ENCODE measurements around the gene SNAI1.

Gene SNAI1

GRCh38 chr20:49985617-49986016, 2.8 kb downstream of the SNAI1 start:
- no peak overlapping the region for H2AFZ ChIP-seq (ENCODE audit: low read length)
- H3F3A ChIP-seq (ENCODE audit: insufficient read depth, low read length) = no peaks in the 10 kb centered on the region
- H4K20me1 ChIP-seq (ENCODE audit: insufficient read depth, low read length) = no peaks in the 10 kb centered on the region
- H3K27ac ChIP-seq (ENCODE audit: low read length) = no peak overlapping the region
- no peaks in the 10 kb centered on the region for H3K79me2 ChIP-seq (ENCODE audit: low read length)
- no peak overlapping the region for H3K9ac ChIP-seq (ENCODE audit: low read length)
- peaks cover 3% of the 10 kb centered on the region for H3K4me1 ChIP-seq (ENCODE audit: low read length)
- no peak overlapping the region for H3K4me3 ChIP-seq (ENCODE audit: low read length)
- H3K9me3 ChIP-seq (replicated peaks; ENCODE audit: insufficient read depth, low read length) = no peaks in the 10 kb centered on the region
- no peak overlapping the region for H3K4me2 ChIP-seq (ENCODE audit: low read depth, low read length)
- H3K9me2 ChIP-seq (replicated peaks; ENCODE audit: insufficient read depth, low read length) = no peaks in the 10 kb centered on the region
- no peak for TF ChIP-seq EZH2phosphoT487 (IDR thresholded peaks at IDR 0.05; ENCODE audit: low read length)
- TF ChIP-seq, protein P1, sequence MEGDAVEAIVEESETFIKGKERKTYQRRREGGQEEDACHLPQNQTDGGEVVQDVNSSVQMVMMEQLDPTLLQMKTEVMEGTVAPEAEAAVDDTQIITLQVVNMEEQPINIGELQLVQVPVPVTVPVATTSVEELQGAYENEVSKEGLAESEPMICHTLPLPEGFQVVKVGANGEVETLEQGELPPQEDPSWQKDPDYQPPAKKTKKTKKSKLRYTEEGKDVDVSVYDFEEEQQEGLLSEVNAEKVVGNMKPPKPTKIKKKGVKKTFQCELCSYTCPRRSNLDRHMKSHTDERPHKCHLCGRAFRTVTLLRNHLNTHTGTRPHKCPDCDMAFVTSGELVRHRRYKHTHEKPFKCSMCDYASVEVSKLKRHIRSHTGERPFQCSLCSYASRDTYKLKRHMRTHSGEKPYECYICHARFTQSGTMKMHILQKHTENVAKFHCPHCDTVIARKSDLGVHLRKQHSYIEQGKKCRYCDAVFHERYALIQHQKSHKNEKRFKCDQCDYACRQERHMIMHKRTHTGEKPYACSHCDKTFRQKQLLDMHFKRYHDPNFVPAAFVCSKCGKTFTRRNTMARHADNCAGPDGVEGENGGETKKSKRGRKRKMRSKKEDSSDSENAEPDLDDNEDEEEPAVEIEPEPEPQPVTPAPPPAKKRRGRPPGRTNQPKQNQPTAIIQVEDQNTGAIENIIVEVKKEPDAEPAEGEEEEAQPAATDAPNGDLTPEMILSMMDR (IDR thresholded peaks at IDR 0.05; ENCODE audit: low read length) = no peak
- no peak for TF ChIP-seq EZH2 (optimal IDR thresholded peaks at IDR 0.05; ENCODE audit: low read depth, low read length)
- no peaks in the 10 kb centered on the region for H3K36me3 ChIP-seq (replicated peaks; ENCODE audit: insufficient read depth, low read length)
- no peak for DNase-seq
- H3K27me3 ChIP-seq (replicated peaks; ENCODE audit: insufficient read depth, low read length) = no peaks in the 10 kb centered on the region

- no peaks in the 10 kb centered on the region for H3K9me2 ChIP-seq (replicated peaks; ENCODE audit: insufficient read depth, low read length)
- H3K4me2 ChIP-seq (ENCODE audit: low read depth, low read length) = no peak overlapping the region
- H3K9me3 ChIP-seq (replicated peaks; ENCODE audit: insufficient read depth, low read length) = no peaks in the 10 kb centered on the region
- DNase-seq = no peak
- H3K36me3 ChIP-seq (replicated peaks; ENCODE audit: insufficient read depth, low read length) = no peaks in the 10 kb centered on the region
- no peak overlapping the region for H3K27ac ChIP-seq (ENCODE audit: low read length)
- TF ChIP-seq, protein P1 (IDR thresholded peaks at IDR 0.05; ENCODE audit: low read length) = no peak
- no peak for TF ChIP-seq EZH2phosphoT487 (IDR thresholded peaks at IDR 0.05; ENCODE audit: low read length)
- no peak for TF ChIP-seq EZH2 (optimal IDR thresholded peaks at IDR 0.05; ENCODE audit: low read depth, low read length)
- no peak overlapping the region for H3K9ac ChIP-seq (ENCODE audit: low read length)
- no peaks in the 10 kb centered on the region for H3K79me2 ChIP-seq (ENCODE audit: low read length)
- no peaks in the 10 kb centered on the region for H3K27me3 ChIP-seq (replicated peaks; ENCODE audit: insufficient read depth, low read length)
- H3F3A ChIP-seq (ENCODE audit: insufficient read depth, low read length) = no peaks in the 10 kb centered on the region
- no peaks in the 10 kb centered on the region for H4K20me1 ChIP-seq (ENCODE audit: insufficient read depth, low read length)
- H3K4me1 ChIP-seq (ENCODE audit: low read length) = peaks cover 3% of the 10 kb centered on the region
- no peak overlapping the region for H2AFZ ChIP-seq (ENCODE audit: low read length)
- H3K4me3 ChIP-seq (ENCODE audit: low read length) = no peak overlapping the region
Observed at GRCh38 chr20:49986049-49986448, 3.3 kb downstream of the SNAI1 start.

GRCh38 chr20:49987015-49987867, 4.5 kb downstream of the SNAI1 start:
- Histone ChIP-seq H2AFZ (ENCODE audit: low read length) (no peak overlapping the region), H3K79me2 (ENCODE audit: low read length) (no peaks in the 10 kb centered on the region), H3K36me3 (replicated peaks; ENCODE audit: insufficient read depth, low read length) (no peaks in the 10 kb centered on the region), H3K9me3 (replicated peaks; ENCODE audit: insufficient read depth, low read length) (no peaks in the 10 kb centered on the region), H3K27me3 (replicated peaks; ENCODE audit: insufficient read depth, low read length) (no peaks in the 10 kb centered on the region), H3K4me1 (ENCODE audit: low read length) (peaks cover under 1% of the 10 kb centered on the region), H3K9ac (ENCODE audit: low read length) (no peak overlapping the region), H3K4me2 (ENCODE audit: low read depth, low read length) (no peak overlapping the region), H3K27ac (ENCODE audit: low read length) (no peak overlapping the region), H3K9me2 (replicated peaks; ENCODE audit: insufficient read depth, low read length) (no peaks in the 10 kb centered on the region), H3K4me3 (ENCODE audit: low read length) (no peak overlapping the region), H4K20me1 (ENCODE audit: insufficient read depth, low read length) (no peaks in the 10 kb centered on the region), H3F3A (ENCODE audit: insufficient read depth, low read length) (no peaks in the 10 kb centered on the region)
- no peak for TF ChIP-seq EZH2 (optimal IDR thresholded peaks at IDR 0.05; ENCODE audit: low read depth, low read length)
- TF ChIP-seq, protein P1 (IDR thresholded peaks at IDR 0.05; ENCODE audit: low read length) = no peak
- TF ChIP-seq EZH2phosphoT487 (IDR thresholded peaks at IDR 0.05; ENCODE audit: low read length) = no peak
- no peak for DNase-seq
